LNCAP (cell line): Measurements from ENCODE around the gene ZBTB16.

Experiments
- CTCF ChIP-seq: fragments of 450-650 bp; IDR thresholded peaks from 2 replicates; pipeline ENCODE4 v1.5.1; 2017; ENCODE audit warnings: mild to moderate bottlenecking

Gene ZBTB16

GRCh38 chr11:114135737-114136151, 76.2 kb downstream of the ZBTB16 start:
- no peak for TF ChIP-seq CTCF

GRCh38 chr11:114136686-114137640, 77.5 kb downstream of the ZBTB16 start:
- TF ChIP-seq CTCF: no peak

- TF ChIP-seq CTCF: no peak
Measured at GRCh38 chr11:114137838-114138237, 78.3 kb downstream of the ZBTB16 start.

- TF ChIP-seq CTCF: no peak
Measured at GRCh38 chr11:114138411-114138810, 78.9 kb downstream of the ZBTB16 start.

- no peak for TF ChIP-seq CTCF
Measured at GRCh38 chr11:114140826-114141225, 81.3 kb downstream of the ZBTB16 start.

GRCh38 chr11:114141863-114142580, 82.5 kb downstream of the ZBTB16 start:
- TF ChIP-seq CTCF: no peak

- TF ChIP-seq CTCF: no peak
Measured at GRCh38 chr11:114142707-114143106, 83.2 kb downstream of the ZBTB16 start.
